ENCODE measurements around the gene ANAPC2. TPM values are rescaled to one million over a fixed set of nuclear protein-coding genes. Genes with fewer than 3 reads are reported as not detected.

The ANAPC2 gene
- polyA plus RNA-seq, 1 experiment: 12.1 TPM

DNA sequence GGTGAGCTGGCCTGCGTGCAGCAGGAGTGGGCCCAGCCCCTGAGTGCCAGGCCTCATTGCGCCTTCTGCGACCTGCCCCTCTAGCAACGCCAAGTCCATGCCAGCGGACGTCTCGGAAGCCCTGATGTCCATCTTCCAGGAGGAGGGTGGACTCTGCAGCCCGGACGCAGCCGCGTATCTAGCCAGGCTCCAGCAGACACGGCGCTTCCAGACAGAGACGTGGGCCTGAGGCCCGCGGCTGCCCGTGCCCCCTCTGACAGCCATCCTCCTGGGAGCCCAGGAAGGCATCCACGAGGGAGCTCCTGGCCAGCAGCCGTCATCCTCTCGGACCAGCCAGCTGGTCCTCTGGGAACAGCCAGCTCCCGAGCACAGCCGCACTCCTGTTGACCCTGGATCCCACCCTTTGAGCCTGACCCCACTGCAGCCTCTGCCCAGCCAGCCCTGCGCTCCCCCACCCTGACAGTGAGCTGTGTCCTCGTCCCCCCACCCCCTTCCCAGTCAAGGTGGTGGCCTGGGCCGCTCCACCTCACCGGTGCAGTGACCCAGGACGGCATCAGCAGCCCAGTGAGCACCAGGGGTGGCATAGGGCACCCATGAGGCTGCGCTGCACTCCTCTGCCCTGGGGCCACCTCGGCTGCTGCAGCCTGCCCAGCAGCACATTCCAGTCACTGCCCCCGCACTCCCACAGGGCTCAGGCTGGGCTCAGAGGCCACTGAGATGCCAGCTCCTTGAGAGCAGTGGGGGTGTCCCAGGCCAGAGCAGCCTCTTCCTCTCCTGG, 28.0 kb upstream of the ANAPC2 start:
- ChIA-PET CTCF (interaction anchor here (0.6 to 0.7 kb wide), 2 partner anchors 20 to 428 kb away, joined by 3 read pairs; no protein-coding TSS in a partner anchor), POLR2A (interaction anchor here (0.7 kb wide), 1 partner anchor 11 kb away, joined by 3 read pairs; the partner anchor contains the start of genes NDOR1 and TMEM203)
- Histone ChIP-seq H3K27me3 (ENCODE audit: control insufficient read depth, insufficient read depth, low read length) (no peaks in the 10 kb centered on the region), H3K4me3 (ENCODE audit: low read depth, low read length) (no peak overlapping the region), H3K27ac (ENCODE audit: low read depth, low read length) (no peak overlapping the region), H3K9me3 (ENCODE audit: control insufficient read depth, insufficient read depth, low read length) (no peaks in the 10 kb centered on the region; the same call in 1 of the 2 replicates)
- DNase-seq (ENCODE audit: low read depth, low spot score): no peak
- no peak for TF ChIP-seq CTCF (IDR thresholded peaks at IDR 0.05; ENCODE audit: low read depth, low read length)

GRCh38 chr9:137215196-137215986, 27.0 kb upstream of the ANAPC2 start:
- ChIA-PET CTCF (interaction anchor here (0.6 kb wide), 1 partner anchor 21 kb away, joined by 3 read pairs; no protein-coding TSS in a partner anchor), POLR2A (no interaction called here)
- TF ChIP-seq CTCF (IDR thresholded peaks at IDR 0.05; ENCODE audit: low read depth, low read length): no peak
- H3K27ac ChIP-seq (ENCODE audit: low read depth, low read length): no peak overlapping the region
- no peak for DNase-seq (ENCODE audit: low read depth, low spot score)
- no peaks in the 10 kb centered on the region; the same call in 1 of the 2 replicates for H3K9me3 ChIP-seq (ENCODE audit: control insufficient read depth, insufficient read depth, low read length)
- H3K4me3 ChIP-seq (ENCODE audit: low read depth, low read length): no peak overlapping the region
- H3K27me3 ChIP-seq (ENCODE audit: control insufficient read depth, insufficient read depth, low read length): no peaks in the 10 kb centered on the region

GRCh38 chr9:137214620-137215019, 26.3 kb upstream of the ANAPC2 start:
- POLR2A ChIA-PET: interaction anchor here (2.1 kb wide), 1 partner anchor 26 kb away, joined by 5 read pairs; the partner anchor contains the start of gene TUBB4B
- H3K4me3 ChIP-seq (ENCODE audit: low read depth, low read length): no peak overlapping the region
- CTCF ChIA-PET: no interaction called here

DNA sequence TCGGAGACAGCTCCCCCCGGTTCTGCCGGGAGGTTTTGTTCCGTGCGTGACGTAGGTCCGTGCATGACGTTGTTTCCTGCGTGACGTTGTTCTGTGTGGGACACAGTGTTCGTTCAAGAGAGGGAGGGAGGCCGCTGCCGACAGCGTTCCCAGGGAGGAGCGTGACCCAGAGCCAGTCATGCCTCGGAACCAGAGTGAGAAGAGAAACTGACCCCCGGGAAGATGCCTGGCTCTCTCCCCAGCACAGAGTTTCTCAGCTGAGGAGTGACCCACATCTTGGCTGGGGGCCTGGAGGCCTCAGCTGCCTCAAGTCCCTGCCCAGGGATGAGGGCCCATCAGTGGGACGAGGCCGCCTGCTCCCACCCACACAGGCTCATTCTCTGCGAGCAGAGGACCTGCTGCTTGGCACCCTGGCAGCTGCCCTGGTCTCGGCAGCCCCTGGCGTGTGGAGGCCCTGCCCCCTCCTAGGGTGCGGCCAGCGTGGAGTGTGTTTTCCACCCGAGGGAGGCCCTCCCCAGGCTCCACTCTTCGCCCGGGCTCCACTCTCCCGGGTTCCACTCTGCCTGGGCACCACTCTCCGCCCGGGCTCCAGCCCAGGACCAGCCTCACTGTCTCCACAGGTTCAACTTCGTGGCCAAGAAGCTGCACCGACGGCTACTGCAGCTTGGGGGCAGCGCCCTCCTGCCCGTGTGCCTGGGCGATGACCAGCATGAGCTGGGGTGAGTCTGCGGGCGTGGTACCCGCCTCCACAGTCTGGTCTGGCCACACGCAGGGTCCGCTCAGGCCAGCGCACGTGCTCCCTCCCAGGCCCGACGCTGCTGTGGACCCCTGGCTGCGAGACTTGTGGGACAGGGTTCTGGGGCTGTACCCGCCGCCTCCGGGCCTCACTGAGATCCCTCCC, 25.1 kb upstream of the ANAPC2 start:
- Histone ChIP-seq H3K27me3 (ENCODE audit: control insufficient read depth, insufficient read depth, low read length) (no peaks in the 10 kb centered on the region), H3K4me3 (ENCODE audit: low read depth, low read length) (no peak overlapping the region), H3K27ac (ENCODE audit: low read depth, low read length) (no peak overlapping the region), H3K9me3 (ENCODE audit: control insufficient read depth, insufficient read depth, low read length) (no peaks in the 10 kb centered on the region; the same call in 1 of the 2 replicates)
- POLR2A ChIA-PET: interaction anchor here (0.9 to 2.1 kb wide), 3 partner anchors 13 to 27 kb away, joined by 3 to 5 read pairs (median 3); partner anchors contain the start of genes TPRN and TUBB4B
- no peak for DNase-seq (ENCODE audit: low read depth, low spot score)
- CTCF ChIA-PET: no interaction called here
- TF ChIP-seq CTCF (IDR thresholded peaks at IDR 0.05; ENCODE audit: low read depth, low read length): no peak

More at GRCh38 chr9:137214620-137215019, 26.3 kb upstream of the ANAPC2 start:
- H3K27ac ChIP-seq (ENCODE audit: low read depth, low read length): no peak overlapping the region
- DNase-seq (ENCODE audit: low read depth, low spot score): no peak
- H3K9me3 ChIP-seq (ENCODE audit: control insufficient read depth, insufficient read depth, low read length): no peaks in the 10 kb centered on the region; the same call in 1 of the 2 replicates
- TF ChIP-seq CTCF (IDR thresholded peaks at IDR 0.05; ENCODE audit: low read depth, low read length): no peak
- no peaks in the 10 kb centered on the region for H3K27me3 ChIP-seq (ENCODE audit: control insufficient read depth, insufficient read depth, low read length)

All from AG04450 (cell line).